Breast epithelium (tissue), 4 donors: ENCODE measurements around the gene YLPM1. TPM values are rescaled to one million over a fixed set of nuclear protein-coding genes. Genes with fewer than 3 reads are reported as not detected.

ENCODE experiments used
- DNase-seq, 2 donors: peaks; one replicate each; pipeline ENCODE4 v3.0.0-alpha.2; 2019; ENCODE audit warnings: low spot score in 2 of 2
- H3K27ac ChIP-seq, 2 donors: fragments of 200-600 bp; sonication (generic) in 1 of 2; one replicate each; pipeline ENCODE4 v1.5.1; 2016 to 2019; ENCODE audit warnings: mild to moderate bottlenecking in 1 of 2
- H3K27me3 ChIP-seq, 2 donors: fragments of 200-600 bp; sonication (generic) in 1 of 2; one replicate each; pipeline versions ENCODE4 v1.5.1 to v1.6.0; 2017 to 2019; ENCODE audit warnings: control low read depth in 1 of 2, mild to moderate bottlenecking in 1 of 2
- H3K36me3 ChIP-seq: fragments of 200-600 bp; one replicate; pipeline ENCODE4 v1.5.1; 2019
- H3K4me1 ChIP-seq, 2 donors: fragments of 200-600 bp; sonication (generic); one replicate each; pipeline ENCODE4 v1.5.1; 2016 to 2019; ENCODE audit warnings: control low read depth in 1 of 2
- H3K4me3 ChIP-seq, 3 donors: fragments of 200-600 bp; sonication (generic); 1 replicate in 2 of 3; 2 replicates in 1 of 3; pipeline ENCODE4 v1.5.1; 2016 to 2019; ENCODE audit warnings: mild to moderate bottlenecking in 3 of 3, moderate library complexity in 2 of 3
- H3K9me3 ChIP-seq, 2 donors: fragments of 200-600 bp; sonication (generic) in 1 of 2; one replicate each; pipeline ENCODE4 v1.5.1; 2016 to 2019; ENCODE audit warnings: control low read depth in 1 of 2
- POLR2A ChIP-seq: fragments of 450-650 bp; IDR thresholded peaks from one replicate; pipeline ENCODE4 v1.6.1; 2016; ENCODE audit warnings: antibody characterized with exemption, mild to moderate bottlenecking, moderate library complexity
- POLR2AphosphoS5 ChIP-seq, 3 donors: sonication (generic); formaldehyde crosslinking; IDR thresholded peaks; one replicate each; pipeline ENCODE4 v1.6.1; 2017; ENCODE audit warnings: antibody characterized with exemption in 3 of 3
- intact Hi-C: fragments of 100-400 bp; cut with DNase I; formaldehyde crosslinking; loops from one replicate; pipeline ENCODE4 v1.15.1; 2023; ENCODE audit warnings: low total_unique reads
- total RNA-seq, 3 donors: library from RNA; depleted of rRNA; stranded (reverse); fragments of >200 nt; gene quantifications; one replicate each; pipeline ENCODE4 v1.1.0, GENCODE V29; 2016
- TF ChIP-seq, protein P1 (sequence below), 3 donors: fragments of 450-650 bp; IDR thresholded peaks; one replicate each; pipeline ENCODE4 v1.5.1; 2016 to 2017; ENCODE audit warnings: antibody characterized with exemption in 3 of 3, mild to moderate bottlenecking in 3 of 3, moderate library complexity in 3 of 3

The YLPM1 gene, protein sequence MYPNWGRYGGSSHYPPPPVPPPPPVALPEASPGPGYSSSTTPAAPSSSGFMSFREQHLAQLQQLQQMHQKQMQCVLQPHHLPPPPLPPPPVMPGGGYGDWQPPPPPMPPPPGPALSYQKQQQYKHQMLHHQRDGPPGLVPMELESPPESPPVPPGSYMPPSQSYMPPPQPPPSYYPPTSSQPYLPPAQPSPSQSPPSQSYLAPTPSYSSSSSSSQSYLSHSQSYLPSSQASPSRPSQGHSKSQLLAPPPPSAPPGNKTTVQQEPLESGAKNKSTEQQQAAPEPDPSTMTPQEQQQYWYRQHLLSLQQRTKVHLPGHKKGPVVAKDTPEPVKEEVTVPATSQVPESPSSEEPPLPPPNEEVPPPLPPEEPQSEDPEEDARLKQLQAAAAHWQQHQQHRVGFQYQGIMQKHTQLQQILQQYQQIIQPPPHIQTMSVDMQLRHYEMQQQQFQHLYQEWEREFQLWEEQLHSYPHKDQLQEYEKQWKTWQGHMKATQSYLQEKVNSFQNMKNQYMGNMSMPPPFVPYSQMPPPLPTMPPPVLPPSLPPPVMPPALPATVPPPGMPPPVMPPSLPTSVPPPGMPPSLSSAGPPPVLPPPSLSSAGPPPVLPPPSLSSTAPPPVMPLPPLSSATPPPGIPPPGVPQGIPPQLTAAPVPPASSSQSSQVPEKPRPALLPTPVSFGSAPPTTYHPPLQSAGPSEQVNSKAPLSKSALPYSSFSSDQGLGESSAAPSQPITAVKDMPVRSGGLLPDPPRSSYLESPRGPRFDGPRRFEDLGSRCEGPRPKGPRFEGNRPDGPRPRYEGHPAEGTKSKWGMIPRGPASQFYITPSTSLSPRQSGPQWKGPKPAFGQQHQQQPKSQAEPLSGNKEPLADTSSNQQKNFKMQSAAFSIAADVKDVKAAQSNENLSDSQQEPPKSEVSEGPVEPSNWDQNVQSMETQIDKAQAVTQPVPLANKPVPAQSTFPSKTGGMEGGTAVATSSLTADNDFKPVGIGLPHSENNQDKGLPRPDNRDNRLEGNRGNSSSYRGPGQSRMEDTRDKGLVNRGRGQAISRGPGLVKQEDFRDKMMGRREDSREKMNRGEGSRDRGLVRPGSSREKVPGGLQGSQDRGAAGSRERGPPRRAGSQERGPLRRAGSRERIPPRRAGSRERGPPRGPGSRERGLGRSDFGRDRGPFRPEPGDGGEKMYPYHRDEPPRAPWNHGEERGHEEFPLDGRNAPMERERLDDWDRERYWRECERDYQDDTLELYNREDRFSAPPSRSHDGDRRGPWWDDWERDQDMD (N-terminal part only)
- 10 to 100 TPM; 50.9 to 97.0 (median 79.6) TPM for total RNA-seq

DNA sequence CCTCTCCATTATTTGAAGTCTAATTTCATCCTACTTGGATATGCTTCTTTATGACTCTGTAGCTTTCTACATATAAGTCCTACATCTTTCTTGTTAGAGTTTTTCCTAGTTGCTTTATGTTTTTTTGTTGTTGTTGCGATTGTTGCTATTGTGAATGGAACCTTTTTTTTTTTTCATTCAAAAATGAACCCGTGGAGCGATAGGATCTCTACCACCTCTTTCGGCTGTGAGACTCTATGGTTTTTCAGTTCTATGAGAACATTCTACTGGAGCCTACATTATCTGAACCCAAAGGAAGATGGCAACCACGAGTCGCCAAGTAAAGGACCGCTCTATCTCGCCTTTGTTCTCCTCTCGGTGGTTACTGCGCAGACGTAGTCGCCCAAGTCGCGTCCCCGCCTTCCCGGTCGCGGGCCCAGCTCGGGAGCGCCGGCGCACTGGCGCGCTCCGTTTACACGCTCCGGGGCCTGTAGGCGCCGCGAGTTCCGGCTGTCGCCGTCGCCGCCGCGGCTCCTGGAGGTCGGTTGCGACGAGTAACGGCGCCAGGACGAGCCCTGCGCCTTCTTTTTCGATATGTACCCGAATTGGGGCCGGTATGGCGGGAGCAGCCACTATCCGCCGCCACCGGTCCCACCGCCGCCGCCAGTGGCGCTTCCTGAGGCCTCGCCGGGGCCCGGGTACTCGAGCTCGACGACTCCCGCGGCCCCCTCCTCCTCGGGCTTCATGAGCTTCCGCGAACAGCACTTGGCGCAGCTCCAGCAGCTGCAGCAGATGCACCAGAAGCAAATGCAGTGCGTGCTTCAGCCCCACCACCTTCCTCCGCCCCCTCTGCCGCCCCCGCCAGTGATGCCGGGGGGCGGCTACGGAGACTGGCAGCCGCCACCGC, at the start of gene YLPM1:
Gene YLPM1 (plus strand): TSS at position 400 of the 886 bp plus-strand sequence. CDS start 174 bp downstream, at position 574.
- TF ChIP-seq, protein P1, sequence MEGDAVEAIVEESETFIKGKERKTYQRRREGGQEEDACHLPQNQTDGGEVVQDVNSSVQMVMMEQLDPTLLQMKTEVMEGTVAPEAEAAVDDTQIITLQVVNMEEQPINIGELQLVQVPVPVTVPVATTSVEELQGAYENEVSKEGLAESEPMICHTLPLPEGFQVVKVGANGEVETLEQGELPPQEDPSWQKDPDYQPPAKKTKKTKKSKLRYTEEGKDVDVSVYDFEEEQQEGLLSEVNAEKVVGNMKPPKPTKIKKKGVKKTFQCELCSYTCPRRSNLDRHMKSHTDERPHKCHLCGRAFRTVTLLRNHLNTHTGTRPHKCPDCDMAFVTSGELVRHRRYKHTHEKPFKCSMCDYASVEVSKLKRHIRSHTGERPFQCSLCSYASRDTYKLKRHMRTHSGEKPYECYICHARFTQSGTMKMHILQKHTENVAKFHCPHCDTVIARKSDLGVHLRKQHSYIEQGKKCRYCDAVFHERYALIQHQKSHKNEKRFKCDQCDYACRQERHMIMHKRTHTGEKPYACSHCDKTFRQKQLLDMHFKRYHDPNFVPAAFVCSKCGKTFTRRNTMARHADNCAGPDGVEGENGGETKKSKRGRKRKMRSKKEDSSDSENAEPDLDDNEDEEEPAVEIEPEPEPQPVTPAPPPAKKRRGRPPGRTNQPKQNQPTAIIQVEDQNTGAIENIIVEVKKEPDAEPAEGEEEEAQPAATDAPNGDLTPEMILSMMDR (IDR thresholded peaks at IDR 0.05): peak in 1 of 3 donors; percentile 22
- TF ChIP-seq POLR2AphosphoS5 (IDR thresholded peaks at IDR 0.05): peak; percentile 75 to 89 (median 87)
- peak; percentile 75 for TF ChIP-seq POLR2A
- DNase-seq: peak; percentile 86 to 87
- Histone ChIP-seq H3K9me3 (no peaks in the 10 kb centered on the region), H3K36me3 (no peaks in the 10 kb centered on the region), H3K4me3 (peak within 1 kb of the TSS; percentile 77 to 99 (median 97)), H3K4me1 (no peaks in the 10 kb centered on the region), H3K27ac (peak within 1 kb of the TSS; percentile 93 to 95), H3K27me3 (no peaks in the 10 kb centered on the region)
- intact Hi-C loops: no loop called here

DNA sequence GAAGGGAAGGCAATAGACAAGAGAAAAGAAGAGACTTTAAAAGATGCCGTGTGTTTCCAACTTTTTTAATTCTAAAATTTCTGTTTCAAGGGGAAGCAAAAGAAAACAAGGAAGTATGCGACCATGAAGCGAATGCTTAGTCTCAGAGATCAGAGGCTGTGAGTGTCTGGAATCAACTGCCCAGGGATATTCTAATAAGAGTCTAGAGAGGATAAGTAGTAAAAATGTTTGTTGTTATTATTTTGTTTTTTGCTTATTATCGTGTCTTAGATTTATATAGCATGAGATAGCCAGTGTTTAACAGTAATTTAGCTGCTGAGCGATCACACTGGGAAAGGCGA, 49.8 kb upstream of the YLPM1 start:
- Histone ChIP-seq H3K9me3 (no peaks in the 10 kb centered on the region), H3K27ac (peak overlapping the region; percentile 92 to 93), H3K36me3 (peaks cover 5% of the 10 kb centered on the region), H3K4me1 (peaks cover 7% of the 10 kb centered on the region in 2 donors), H3K4me3 (peak overlapping the region; percentile 70 to 87 (median 81)), H3K27me3 (no peaks in the 10 kb centered on the region)
- no peak for TF ChIP-seq POLR2A
- TF ChIP-seq POLR2AphosphoS5 (IDR thresholded peaks at IDR 0.05): no peak
- TF ChIP-seq, protein P1 (IDR thresholded peaks at IDR 0.05): no peak
- no peak for DNase-seq
- intact Hi-C loops: no loop called here

DNA sequence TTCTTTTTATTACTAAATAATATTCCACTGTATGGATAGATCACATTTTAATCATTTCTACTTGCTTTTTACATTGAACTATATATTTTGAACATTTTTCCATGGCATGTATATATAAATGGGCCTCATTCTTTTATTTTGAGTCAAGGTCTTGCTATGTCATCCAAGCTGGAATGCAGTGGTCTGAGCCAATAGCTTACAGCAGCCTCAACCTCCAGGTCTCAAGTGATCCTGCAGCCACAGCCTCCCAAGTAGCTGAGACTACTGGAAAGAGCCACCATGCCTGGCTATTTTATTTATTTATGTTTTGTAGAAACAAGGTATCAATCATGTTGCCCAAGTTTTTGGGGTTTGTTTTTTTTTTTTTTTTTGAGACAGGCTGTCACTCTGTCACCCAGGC, 42.6 kb upstream of the YLPM1 start:
- H3K36me3 ChIP-seq: peaks cover 5% of the 10 kb centered on the region
- H3K4me3 ChIP-seq: no peak overlapping the region
- no peaks in the 10 kb centered on the region for H3K9me3 ChIP-seq
- no peaks in the 10 kb centered on the region for H3K27me3 ChIP-seq
- TF ChIP-seq, protein P1 (IDR thresholded peaks at IDR 0.05): no peak
- TF ChIP-seq POLR2A: no peak
- no peak overlapping the region for H3K27ac ChIP-seq
- H3K4me1 ChIP-seq: no peaks in the 10 kb centered on the region
- DNase-seq: no peak
- intact Hi-C loops: no loop called here

DNA sequence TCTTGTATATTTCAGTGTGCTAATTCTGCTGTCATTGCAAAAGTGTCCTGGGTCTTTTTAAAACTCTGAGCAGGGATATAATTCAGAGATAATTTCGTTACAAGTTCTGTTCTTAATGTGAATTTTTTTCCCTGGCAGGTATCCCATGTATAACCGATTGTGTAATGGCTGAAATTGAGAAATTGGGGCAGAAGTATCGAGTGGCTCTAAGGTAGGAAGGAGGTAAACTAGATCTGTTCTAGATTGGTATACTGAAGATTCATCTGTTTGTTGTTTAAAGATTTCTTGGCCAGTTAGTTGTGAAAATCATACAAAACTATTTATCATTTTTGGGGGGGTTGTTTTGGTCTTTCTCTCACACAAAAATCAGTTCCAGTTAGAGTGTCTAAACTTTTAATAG, 40.0 kb upstream of the YLPM1 start:
- DNase-seq: no peak
- Histone ChIP-seq H3K4me1 (no peaks in the 10 kb centered on the region), H3K9me3 (no peaks in the 10 kb centered on the region), H3K36me3 (no peaks in the 10 kb centered on the region), H3K27me3 (no peaks in the 10 kb centered on the region), H3K4me3 (no peak overlapping the region), H3K27ac (no peak overlapping the region)
- TF ChIP-seq POLR2AphosphoS5 (IDR thresholded peaks at IDR 0.05) (no peak), POLR2A (no peak)
- TF ChIP-seq, protein P1 (IDR thresholded peaks at IDR 0.05): no peak
- intact Hi-C loops: no loop called here
